Measurements from ENCODE around the gene HOMER1.
A peak's percentile ranks its signal among the peaks of the same experiment; 100 is the strongest.

The HOMER1 gene

DNA sequence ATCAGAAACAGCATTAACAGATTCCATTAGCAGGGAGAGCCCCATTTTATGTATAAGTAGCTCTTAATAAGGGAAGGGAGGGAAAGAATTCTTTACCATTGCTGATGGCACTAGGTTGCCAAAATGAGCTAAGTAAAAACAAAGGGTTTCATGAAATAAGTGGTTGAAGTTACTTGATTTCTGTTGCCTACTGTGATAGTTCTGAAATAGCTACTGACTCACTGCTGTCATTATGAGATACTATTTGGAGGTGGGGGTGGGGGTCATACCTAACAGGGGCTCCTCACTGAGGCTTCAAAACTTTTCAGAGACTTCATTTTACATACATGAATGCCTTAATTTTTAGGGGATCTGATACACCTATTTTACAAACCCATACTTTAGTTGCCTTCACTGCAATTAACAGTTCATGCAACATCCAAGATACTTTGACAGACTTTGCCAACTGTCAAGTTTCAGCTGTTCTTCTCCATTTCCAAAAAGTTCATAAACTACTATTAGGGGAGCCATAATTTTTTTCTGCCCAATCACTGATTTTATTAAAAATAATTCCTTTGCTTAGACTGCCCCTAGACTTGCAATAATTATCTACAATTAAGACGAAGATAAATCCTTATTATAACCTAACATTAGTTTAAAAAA lies 4.6 kb downstream of the HOMER1 start:
- H3K27me3 ChIP-seq: no peaks in the 10 kb centered on the region
- H3K36me3 ChIP-seq: peaks cover 14% of the 10 kb centered on the region; the same call in 1 of the 2 replicates
- H3K27ac ChIP-seq: no peak overlapping the region
- peak overlapping the region; percentile 88 for H3K4me2 ChIP-seq
- no peaks in the 10 kb centered on the region for H3K9me3 ChIP-seq
- H4K20me1 ChIP-seq: peaks cover 32% of the 10 kb centered on the region
- no peak for TF ChIP-seq Cebpa-rat (IDR thresholded peaks at IDR 0.05)
- H3K4me3 ChIP-seq: no peak overlapping the region
- no peak overlapping the region for H3K9ac ChIP-seq
- peaks cover 41% of the 10 kb centered on the region for H3K4me1 ChIP-seq

DNA sequence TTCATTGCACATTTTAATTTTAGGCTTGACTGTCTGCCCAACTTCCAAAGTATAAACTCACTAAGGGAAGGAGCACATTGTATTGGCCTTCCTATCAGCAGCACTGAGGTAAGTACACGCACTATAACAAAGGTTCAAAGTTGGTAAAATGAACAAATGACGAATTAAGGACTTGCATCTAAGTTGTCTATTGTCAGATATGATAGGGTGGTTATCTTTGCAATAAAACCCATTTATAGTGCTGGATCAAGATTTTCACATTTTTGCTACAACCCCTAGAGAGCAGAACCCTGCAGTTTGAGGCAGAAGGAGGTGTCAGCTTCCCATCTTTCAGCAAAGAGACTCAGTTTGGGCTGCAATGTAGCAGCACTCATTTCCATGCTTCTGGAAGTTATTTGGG lies 5.1 kb downstream of the HOMER1 start:
- Histone ChIP-seq H3K4me2 (peak overlapping the region; percentile 88), H3K4me3 (no peak overlapping the region), H3K27me3 (no peaks in the 10 kb centered on the region), H3K4me1 (peaks cover 41% of the 10 kb centered on the region), H3K27ac (no peak overlapping the region), H3K9me3 (no peaks in the 10 kb centered on the region), H3K36me3 (peaks cover 18% of the 10 kb centered on the region; the same call in 1 of the 2 replicates), H3K9ac (no peak overlapping the region), H4K20me1 (peaks cover 32% of the 10 kb centered on the region)
- no peak for TF ChIP-seq Cebpa-rat (IDR thresholded peaks at IDR 0.05)

DNA sequence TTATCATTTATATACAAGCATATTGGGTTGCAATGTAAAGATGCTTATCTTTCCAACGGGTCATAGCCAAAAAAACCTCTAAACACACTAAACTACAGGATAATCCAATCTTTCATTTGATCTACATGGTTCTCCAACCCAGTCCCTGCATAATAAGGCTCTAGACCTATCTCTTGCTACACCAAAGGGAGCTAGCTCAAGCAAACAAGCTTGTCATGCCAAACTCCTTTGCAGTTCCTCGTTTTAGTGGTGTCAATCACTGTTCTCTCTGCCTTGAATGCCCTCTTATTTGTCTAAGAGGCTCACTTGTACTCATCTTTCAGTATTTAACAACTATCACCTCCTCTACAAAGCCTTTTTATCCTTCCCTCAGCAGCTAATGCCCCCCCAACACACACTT lies 5.6 kb downstream of the HOMER1 start:
- no peak overlapping the region for H3K9ac ChIP-seq
- H3K27ac ChIP-seq: no peak overlapping the region
- peaks cover 32% of the 10 kb centered on the region for H4K20me1 ChIP-seq
- H3K36me3 ChIP-seq: peaks cover 22% of the 10 kb centered on the region; the same call in 1 of the 2 replicates
- no peak for TF ChIP-seq Cebpa-rat (IDR thresholded peaks at IDR 0.05)
- H3K9me3 ChIP-seq: peaks cover 2% of the 10 kb centered on the region; the same call in 1 of the 2 replicates
- no peak overlapping the region for H3K4me3 ChIP-seq
- H3K4me1 ChIP-seq: peaks cover 41% of the 10 kb centered on the region
- peak overlapping the region; percentile 88 for H3K4me2 ChIP-seq
- H3K27me3 ChIP-seq: no peaks in the 10 kb centered on the region

DNA sequence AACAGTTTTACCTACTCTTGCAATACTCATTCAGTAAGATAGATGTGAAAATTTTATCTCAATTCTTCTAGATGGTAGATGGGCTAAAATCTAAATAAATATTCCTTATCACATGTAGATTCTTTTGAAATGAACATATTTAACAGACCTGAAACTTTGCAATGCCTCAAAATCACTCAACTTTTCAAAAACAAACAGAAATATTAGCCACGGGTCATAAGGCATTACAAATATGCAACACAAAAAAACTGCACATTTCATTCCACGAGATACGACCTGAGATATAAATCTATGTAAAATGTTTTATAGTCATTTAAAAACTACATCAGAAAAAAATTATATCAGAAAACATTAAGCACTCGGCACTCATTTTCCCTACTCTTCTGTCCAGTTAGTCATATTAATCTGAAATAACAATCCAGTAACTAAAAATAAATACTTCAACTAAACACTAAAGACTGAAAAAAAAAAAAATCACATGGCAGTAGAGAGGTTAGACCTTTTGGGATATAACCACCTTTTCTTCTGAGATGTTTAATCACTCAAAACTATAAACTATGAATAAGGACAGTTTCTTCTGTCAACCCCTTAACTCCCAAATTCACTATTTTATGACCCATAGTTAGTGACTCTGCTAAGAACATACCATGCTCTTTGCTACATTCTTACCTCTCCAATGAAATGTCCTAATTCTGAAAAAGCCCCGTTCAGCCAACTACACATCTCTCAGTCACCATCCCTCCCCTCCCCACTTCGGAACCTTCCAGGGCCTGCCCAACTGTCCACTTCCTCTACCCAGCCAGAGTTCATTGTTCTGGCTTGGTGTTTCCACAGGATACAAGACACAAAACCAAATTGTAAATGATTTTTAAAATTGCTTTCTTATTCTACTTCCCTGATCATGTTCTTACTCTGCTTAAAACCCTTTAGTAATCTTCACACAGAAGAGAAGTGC lies 6.4 kb downstream of the HOMER1 start:
- H3K9ac ChIP-seq: no peak overlapping the region
- H3K4me2 ChIP-seq: peak overlapping the region; percentile 88
- H3K27me3 ChIP-seq: no peaks in the 10 kb centered on the region
- H3K36me3 ChIP-seq: peaks cover 30% of the 10 kb centered on the region; the same call in 1 of the 2 replicates
- no peak overlapping the region for H3K4me3 ChIP-seq
- H3K4me1 ChIP-seq: peaks cover 41% of the 10 kb centered on the region
- no peak overlapping the region for H3K27ac ChIP-seq
- peaks cover 7% of the 10 kb centered on the region; the same call in 1 of the 2 replicates for H3K9me3 ChIP-seq
- no peak for TF ChIP-seq Cebpa-rat (IDR thresholded peaks at IDR 0.05)
- peaks cover 32% of the 10 kb centered on the region for H4K20me1 ChIP-seq

DNA sequence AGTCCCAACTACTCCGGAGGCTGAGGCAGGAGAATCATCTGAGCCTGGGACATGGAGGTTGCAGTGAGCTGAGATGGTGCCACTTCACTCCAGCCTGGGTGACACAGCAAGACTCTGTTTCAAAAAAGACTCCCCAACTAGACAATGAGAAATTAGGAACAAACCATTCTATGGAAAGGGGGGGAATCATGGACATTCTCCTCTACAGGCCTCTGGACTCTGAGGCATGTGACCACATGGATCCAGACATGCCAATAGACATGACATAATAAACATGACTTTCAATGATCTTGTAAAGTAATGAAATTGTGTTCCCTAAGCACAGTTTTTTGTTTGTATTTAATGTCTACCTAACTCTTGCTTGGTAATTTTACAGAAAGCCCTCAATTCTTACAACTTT lies 8.8 kb downstream of the HOMER1 start:
- no peak overlapping the region for H3K4me3 ChIP-seq
- H3K4me1 ChIP-seq: peaks cover 26% of the 10 kb centered on the region
- H3K9me3 ChIP-seq: peaks cover 7% of the 10 kb centered on the region; the same call in 1 of the 2 replicates
- H4K20me1 ChIP-seq: peaks cover 22% of the 10 kb centered on the region
- no peak overlapping the region for H3K4me2 ChIP-seq
- no peak for TF ChIP-seq Cebpa-rat (IDR thresholded peaks at IDR 0.05)
- no peak overlapping the region for H3K27ac ChIP-seq
- no peak overlapping the region for H3K9ac ChIP-seq
- H3K36me3 ChIP-seq: peaks cover 32% of the 10 kb centered on the region; the same call in 1 of the 2 replicates
- H3K27me3 ChIP-seq: no peaks in the 10 kb centered on the region

DNA sequence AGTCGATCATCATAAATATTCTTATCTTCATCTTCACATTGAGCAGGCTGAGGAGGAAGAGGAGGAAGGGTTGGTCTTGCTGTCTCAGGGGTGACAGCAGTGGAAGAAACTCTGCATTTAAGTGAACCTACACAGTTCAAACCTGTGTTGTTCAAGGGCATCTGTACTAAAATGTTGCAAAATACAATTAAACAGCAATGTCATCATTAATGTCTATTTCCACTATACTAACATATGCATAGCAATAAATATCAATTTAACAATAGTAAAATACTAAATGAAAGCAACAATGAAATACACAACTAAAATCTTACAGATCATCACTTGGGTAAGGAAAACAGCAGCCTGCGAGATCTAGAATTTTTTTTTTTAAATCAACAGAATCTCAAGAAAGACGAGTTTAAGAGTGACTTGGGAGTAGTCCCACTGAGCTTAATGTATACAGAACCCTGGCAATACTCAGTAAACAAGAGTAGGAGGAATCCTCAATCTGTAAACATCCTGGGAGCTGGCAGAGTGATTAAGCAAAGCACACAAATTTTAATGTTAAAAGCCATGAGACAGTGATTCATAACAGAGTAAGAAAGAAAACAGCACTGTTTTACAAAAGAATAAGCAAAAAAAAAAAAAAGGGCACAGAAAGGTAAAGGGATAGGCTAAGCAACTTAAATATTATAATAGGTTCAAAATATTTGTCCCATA lies 10.0 kb downstream of the HOMER1 start:
- peaks cover 11% of the 10 kb centered on the region for H4K20me1 ChIP-seq
- no peak overlapping the region for H3K4me3 ChIP-seq
- H3K27me3 ChIP-seq: no peaks in the 10 kb centered on the region
- peaks cover 14% of the 10 kb centered on the region for H3K4me1 ChIP-seq
- no peak for TF ChIP-seq Cebpa-rat (IDR thresholded peaks at IDR 0.05)
- H3K9me3 ChIP-seq: peaks cover 7% of the 10 kb centered on the region; the same call in 1 of the 2 replicates
- H3K27ac ChIP-seq: no peak overlapping the region
- H3K4me2 ChIP-seq: no peak overlapping the region
- H3K9ac ChIP-seq: no peak overlapping the region
- H3K36me3 ChIP-seq: peaks cover 32% of the 10 kb centered on the region; the same call in 1 of the 2 replicates

DNA sequence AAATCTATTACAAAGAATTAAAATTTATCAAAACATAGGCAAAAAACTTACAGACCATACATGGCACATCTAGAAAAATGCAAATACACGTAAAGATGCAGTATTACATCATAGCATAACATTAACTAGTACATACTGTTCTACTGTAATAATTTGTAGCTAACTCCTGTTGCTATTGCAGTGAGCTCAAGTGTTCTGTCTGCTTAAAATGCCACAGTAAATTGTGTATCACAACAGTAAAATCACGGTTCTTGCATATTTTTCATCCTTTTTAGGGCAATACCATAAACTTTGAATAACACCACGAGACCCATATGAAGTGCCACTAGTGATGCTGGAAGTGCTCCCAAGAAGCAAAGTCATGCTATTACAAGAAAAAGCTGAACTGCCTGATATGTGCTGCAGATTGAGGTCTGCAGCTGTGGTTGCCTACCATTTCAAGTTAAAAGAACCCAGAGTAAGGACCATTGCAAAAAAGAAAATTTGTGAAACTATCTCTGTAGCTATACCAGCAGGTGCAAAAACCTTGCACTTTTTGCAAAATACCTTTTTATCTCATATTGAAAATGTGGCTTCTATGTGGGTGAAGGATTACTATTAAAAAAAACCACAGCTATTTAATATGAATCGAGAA lies 14.2 kb downstream of the HOMER1 start:
- TF ChIP-seq Cebpa-rat (IDR thresholded peaks at IDR 0.05): no peak
- Histone ChIP-seq H3K36me3 (peaks cover 25% of the 10 kb centered on the region; the same call in 1 of the 2 replicates), H3K9me3 (peaks cover 7% of the 10 kb centered on the region; the same call in 1 of the 2 replicates), H3K4me2 (no peak overlapping the region), H3K27ac (no peak overlapping the region), H3K27me3 (no peaks in the 10 kb centered on the region), H3K9ac (no peak overlapping the region), H3K4me1 (no peaks in the 10 kb centered on the region), H4K20me1 (0 out of 2 replicates have a peak, but pooled peaks cover 5% of the 10 kb centered on the region), H3K4me3 (no peak overlapping the region)

DNA sequence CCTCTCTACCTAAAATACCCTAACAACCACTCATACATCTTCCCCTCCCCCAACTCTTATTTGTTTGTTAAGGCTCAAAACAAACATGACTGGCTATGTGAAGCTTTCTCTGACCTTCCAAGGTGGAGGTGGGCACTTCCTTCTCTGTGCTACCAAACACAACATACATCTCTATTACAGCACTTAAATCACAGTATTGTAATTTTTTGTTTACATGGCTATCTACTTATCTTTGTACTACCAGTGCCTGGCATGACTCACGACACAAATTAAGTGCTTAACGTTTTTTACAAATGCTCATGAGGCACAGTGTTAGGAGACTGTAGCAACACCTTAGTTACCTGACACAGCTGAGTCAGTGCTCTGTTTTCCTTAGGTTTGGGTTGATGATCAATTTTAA lies 18.6 kb downstream of the HOMER1 start:
- H3K4me3 ChIP-seq: no peak overlapping the region
- no peak for TF ChIP-seq Cebpa-rat (IDR thresholded peaks at IDR 0.05)
- H3K27ac ChIP-seq: no peak overlapping the region
- H3K9me3 ChIP-seq: no peaks in the 10 kb centered on the region
- no peak overlapping the region for H3K9ac ChIP-seq
- H3K4me2 ChIP-seq: no peak overlapping the region
- 0 out of 2 replicates have a peak, but pooled peaks cover 5% of the 10 kb centered on the region for H4K20me1 ChIP-seq
- no peaks in the 10 kb centered on the region for H3K4me1 ChIP-seq
- no peaks in the 10 kb centered on the region for H3K27me3 ChIP-seq
- 0 out of 2 replicates have a peak, but pooled peaks cover 7% of the 10 kb centered on the region for H3K36me3 ChIP-seq
